GM23338 (cell line): ENCODE data around the gene SCG5. TPM values are rescaled to one million over a fixed set of nuclear protein-coding genes. Genes with fewer than 3 reads are reported as not detected.
A peak's percentile ranks its signal among the peaks of the same experiment; 100 is the strongest.

Experiments
- ATAC-seq: fragments of 200-7000 bp; cut with Tn5 transposase; 3 replicates; pipeline ENCODE4 v1.9.1; 2020
- DNase-seq: peaks from one replicate; pipeline ENCODE4 v3.0.0-alpha.2; 2015; ENCODE audit warnings: low spot score
- H2AFZ ChIP-seq: fragments of 200-600 bp; sonication (generic); 2 replicates; pipeline ENCODE4 v1.8.0; 2016; ENCODE audit warnings: antibody characterized with exemption, mild to moderate bottlenecking, moderate library complexity
- H3F3A ChIP-seq: fragments of 200-600 bp; sonication (generic); replicated peaks from 2 replicates; pipeline ENCODE4 v1.8.0; 2017; ENCODE audit warnings: antibody characterized with exemption, mixed run types, low read depth
- H3K27ac ChIP-seq: fragments of 200-600 bp; sonication (generic); 2 replicates; pipeline ENCODE4 v1.6.1; 2016; ENCODE audit warnings: low read depth
- H3K27me3 ChIP-seq: fragments of 200-600 bp; sonication (generic); 2 replicates; pipeline ENCODE4 v1.8.0; 2016; ENCODE audit warnings: mild to moderate bottlenecking, mixed run types, moderate library complexity; ENCODE audit not compliant: insufficient read depth
- H3K36me3 ChIP-seq: fragments of 200-600 bp; sonication (generic); 2 replicates; pipeline ENCODE4 v1.8.0; 2016; ENCODE audit warnings: mild to moderate bottlenecking; ENCODE audit not compliant: insufficient read depth
- H3K4me1 ChIP-seq: fragments of 200-600 bp; sonication (generic); 2 replicates; pipeline ENCODE4 v1.8.0; 2016; ENCODE audit warnings: mild to moderate bottlenecking, moderate library complexity; ENCODE audit not compliant: insufficient read depth
- H3K4me2 ChIP-seq: fragments of 200-600 bp; sonication (generic); 2 replicates; pipeline ENCODE4 v1.7.1; 2017; ENCODE audit warnings: mixed run types
- H3K4me3 ChIP-seq: fragments of 200-600 bp; sonication (generic); 2 replicates; pipeline ENCODE4 v1.6.1; 2016; ENCODE audit warnings: mixed run types
- H3K79me2 ChIP-seq: fragments of 200-600 bp; sonication (generic); replicated peaks from 2 replicates; pipeline ENCODE4 v1.8.0; 2017; ENCODE audit warnings: mild to moderate bottlenecking; ENCODE audit not compliant: insufficient read depth
- H3K9me2 ChIP-seq: fragments of 200-600 bp; sonication (generic); 2 replicates; pipeline ENCODE4 v1.8.0; 2017; ENCODE audit not compliant: insufficient read depth
- H4K20me1 ChIP-seq: fragments of 200-600 bp; sonication (generic); replicated peaks from 2 replicates; pipeline ENCODE4 v1.8.0; 2017; ENCODE audit warnings: mild to moderate bottlenecking; ENCODE audit not compliant: insufficient read depth
- H3K27ac Mint-ChIP-seq: 2 replicates; pipeline ENCODE4 v1.8.0; 2020; ENCODE audit warnings: inconsistent platforms, mild to moderate bottlenecking, moderate library complexity, mixed read lengths
- H3K27me3 Mint-ChIP-seq: 3 replicates; pipeline ENCODE4 v1.8.0; 2022; ENCODE audit warnings: low read depth, mild to moderate bottlenecking, moderate library complexity, mixed read lengths, inconsistent platforms; ENCODE audit not compliant: insufficient read depth, poor library complexity
- H3K36me3 Mint-ChIP-seq: 3 replicates; pipeline ENCODE4 v1.8.0; 2021; ENCODE audit warnings: low read depth, mild to moderate bottlenecking, inconsistent platforms, moderate library complexity, mixed read lengths
- H3K4me1 Mint-ChIP-seq: 3 replicates; pipeline ENCODE4 v1.8.0; 2020; ENCODE audit warnings: mild to moderate bottlenecking, inconsistent platforms, mixed read lengths
- H3K4me3 Mint-ChIP-seq: 3 replicates; pipeline ENCODE4 v1.8.0; 2021; ENCODE audit warnings: moderate library complexity, mild to moderate bottlenecking, inconsistent platforms, mixed read lengths
- H3K9me3 Mint-ChIP-seq: 3 replicates; pipeline ENCODE4 v1.8.0; 2020; ENCODE audit warnings: moderate library complexity, mild to moderate bottlenecking, inconsistent platforms, mixed read lengths
- CREB1 ChIP-seq: fragments of 250-450 bp; sonication (Bioruptor Pico); IDR thresholded peaks from 2 replicates; pipeline ENCODE4 v1.5.0; 2020; ENCODE audit warnings: low read depth, mild to moderate bottlenecking, moderate library complexity
- EZH2phosphoT487 ChIP-seq: fragments of 200-600 bp; sonication (generic); IDR thresholded peaks from one replicate; pipeline ENCODE4 v1.8.1; 2018; ENCODE audit warnings: antibody characterized with exemption; ENCODE audit not compliant: unreplicated experiment
- NANOG ChIP-seq: IDR thresholded peaks from 2 replicates; pipeline ENCODE4 v1.6.1; 2016; ENCODE audit warnings: antibody characterized with exemption, borderline replicate concordance
- POLR2AphosphoS5 ChIP-seq: IDR thresholded peaks from 2 replicates; pipeline ENCODE4 v1.6.1; 2016; ENCODE audit warnings: antibody characterized with exemption, low read depth
- ZNF114 ChIP-seq: fragments of 250-450 bp; sonication (Bioruptor Pico); IDR thresholded peaks from 2 replicates; pipeline ENCODE4 v1.5.0; 2020; ENCODE audit warnings: mild to moderate bottlenecking, moderate library complexity
- ZNF331 ChIP-seq: fragments of 250-450 bp; sonication (Bioruptor Pico); IDR thresholded peaks from 2 replicates; pipeline ENCODE4 v1.5.0; 2020; ENCODE audit warnings: low read depth, mild to moderate bottlenecking, moderate library complexity
- polyA plus RNA-seq: library from polyadenylated mRNA; unstranded; fragments of >200 nt; fragmentation: Nextera tagmentation; extraction: Ambion mirVana; gene quantifications from 2 replicates; pipeline ENCODE4 v1.2.1, GENCODE V29; 2016
- total RNA-seq: library from RNA; depleted of rRNA; stranded (reverse); fragments of >200 nt; shearing (Covaris generic); gene quantifications from 2 replicates; pipeline ENCODE4 v1.2.3, GENCODE V29; 2014
- TF ChIP-seq, protein P1 (sequence below): IDR thresholded peaks from 2 replicates; pipeline ENCODE4 v1.6.1; 2016; ENCODE audit warnings: antibody characterized with exemption
- TF ChIP-seq, protein P2 (sequence below): IDR thresholded peaks from one replicate; pipeline ENCODE4 v1.6.1; 2018; ENCODE audit warnings: antibody characterized with exemption; ENCODE audit not compliant: unreplicated experiment

SCG5 gene
- total and polyA plus RNA-seq, 2 experiments from 2014 or later: 48.1 to 73.3 TPM

DNA sequence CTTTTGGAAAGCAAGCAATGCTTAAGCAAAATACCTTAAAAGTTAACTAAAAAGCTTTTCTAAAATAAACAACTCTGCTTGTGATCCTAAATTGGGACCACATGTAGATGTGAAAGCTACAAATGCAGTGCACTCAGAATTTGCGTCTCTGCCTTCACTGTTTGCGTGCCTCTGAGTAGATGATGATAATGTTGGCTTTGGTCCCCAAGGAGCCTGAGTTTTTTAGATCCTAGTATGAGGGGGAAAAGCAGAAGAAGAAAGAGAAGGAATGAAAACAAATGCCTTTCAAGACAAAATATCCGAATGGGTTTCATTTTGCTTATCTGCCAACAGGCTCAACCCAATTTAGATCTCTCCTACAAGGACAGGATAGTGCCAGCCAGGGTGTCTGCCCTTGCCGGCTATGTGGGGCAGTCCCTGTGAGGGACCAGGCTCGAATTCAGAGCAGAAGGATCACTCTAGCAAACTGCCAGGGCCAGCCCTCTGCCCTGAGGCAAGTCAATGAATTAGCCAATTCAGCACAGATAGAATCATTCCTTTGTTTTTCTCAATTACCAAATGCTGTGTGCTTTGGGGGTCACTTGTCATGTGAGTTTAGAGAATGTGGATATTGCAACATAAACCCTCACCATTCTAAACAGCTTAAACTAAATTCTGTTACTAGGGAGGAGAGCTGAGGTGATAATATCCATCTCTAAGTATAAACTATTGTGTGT, 28.5 kb downstream of the SCG5 start:
- Mint-ChIP-seq H3K27ac (peak overlapping the region; percentile 55; the same call in 1 of the 2 replicates), H3K9me3 (no peaks in the 10 kb centered on the region), H3K27me3 (peaks cover 4% of the 10 kb centered on the region), H3K4me1 (peaks cover 30% of the 10 kb centered on the region), H3K4me3 (no peak overlapping the region), H3K36me3 (no peaks in the 10 kb centered on the region; the same call in 2 of the 3 replicates)
- Histone ChIP-seq H3K4me1 (peaks cover 22% of the 10 kb centered on the region), H3K9me2 (no peaks in the 10 kb centered on the region), H2AFZ (no peak overlapping the region), H4K20me1 (no peaks in the 10 kb centered on the region; the same call in 1 of the 2 replicates), H3K27ac (peak overlapping the region; percentile 40), H3K79me2 (no peaks in the 10 kb centered on the region), H3K4me2 (peak overlapping the region; percentile 41), H3K4me3 (no peak overlapping the region), H3K36me3 (no peaks in the 10 kb centered on the region), H3K27me3 (no peaks in the 10 kb centered on the region), H3F3A (no peaks in the 10 kb centered on the region)
- DNase-seq (peak; percentile 47), ATAC-seq (peak; percentile 79)
- TF ChIP-seq EZH2phosphoT487 (no peak), NANOG (no peak)
- TF ChIP-seq, protein P1, sequence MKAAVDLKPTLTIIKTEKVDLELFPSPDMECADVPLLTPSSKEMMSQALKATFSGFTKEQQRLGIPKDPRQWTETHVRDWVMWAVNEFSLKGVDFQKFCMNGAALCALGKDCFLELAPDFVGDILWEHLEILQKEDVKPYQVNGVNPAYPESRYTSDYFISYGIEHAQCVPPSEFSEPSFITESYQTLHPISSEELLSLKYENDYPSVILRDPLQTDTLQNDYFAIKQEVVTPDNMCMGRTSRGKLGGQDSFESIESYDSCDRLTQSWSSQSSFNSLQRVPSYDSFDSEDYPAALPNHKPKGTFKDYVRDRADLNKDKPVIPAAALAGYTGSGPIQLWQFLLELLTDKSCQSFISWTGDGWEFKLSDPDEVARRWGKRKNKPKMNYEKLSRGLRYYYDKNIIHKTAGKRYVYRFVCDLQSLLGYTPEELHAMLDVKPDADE: no peak

DNA sequence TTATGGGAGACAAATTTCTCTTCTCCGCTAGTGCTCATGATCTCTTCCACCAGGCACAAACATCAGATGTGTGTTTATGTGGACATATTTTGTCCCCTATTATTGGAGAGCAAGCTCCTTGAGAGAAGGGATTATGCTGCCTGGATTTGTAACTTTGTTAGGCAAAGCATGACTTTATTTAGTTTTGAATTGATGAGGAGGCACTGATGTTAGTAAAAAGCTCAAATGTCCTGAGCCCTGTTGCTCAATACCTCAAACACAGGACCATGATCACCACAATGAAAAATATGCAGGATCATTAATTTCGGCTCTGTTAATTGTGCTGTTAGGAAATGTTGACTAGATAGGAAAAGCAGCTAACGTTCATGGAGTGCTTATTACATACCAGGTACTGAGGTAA, 29.1 kb downstream of the SCG5 start:
- H3K4me2 ChIP-seq: 0 out of 2 replicates have a peak overlapping the region, but pooled peaks have one; percentile 41
- H3K36me3 ChIP-seq: no peaks in the 10 kb centered on the region
- Mint-ChIP-seq H3K27ac (no peak overlapping the region), H3K27me3 (peaks cover 4% of the 10 kb centered on the region), H3K4me3 (no peak overlapping the region), H3K36me3 (no peaks in the 10 kb centered on the region; the same call in 2 of the 3 replicates), H3K9me3 (no peaks in the 10 kb centered on the region), H3K4me1 (peaks cover 30% of the 10 kb centered on the region)
- DNase-seq: no peak
- no peak for ATAC-seq
- no peak overlapping the region for H3K4me3 ChIP-seq
- no peaks in the 10 kb centered on the region for H3F3A ChIP-seq
- H3K79me2 ChIP-seq: no peaks in the 10 kb centered on the region
- H3K4me1 ChIP-seq: peaks cover 22% of the 10 kb centered on the region
- H4K20me1 ChIP-seq: no peaks in the 10 kb centered on the region; the same call in 1 of the 2 replicates
- no peak overlapping the region for H2AFZ ChIP-seq
- H3K9me2 ChIP-seq: no peaks in the 10 kb centered on the region
- H3K27ac ChIP-seq: no peak overlapping the region
- H3K27me3 ChIP-seq: no peaks in the 10 kb centered on the region
- no peak for TF ChIP-seq ZNF331 (CRISPR knock-in tag)
- TF ChIP-seq EZH2phosphoT487: no peak
- TF ChIP-seq ZNF114 (CRISPR knock-in tag): no peak
- TF ChIP-seq, protein P1: no peak
- TF ChIP-seq, protein P2, sequence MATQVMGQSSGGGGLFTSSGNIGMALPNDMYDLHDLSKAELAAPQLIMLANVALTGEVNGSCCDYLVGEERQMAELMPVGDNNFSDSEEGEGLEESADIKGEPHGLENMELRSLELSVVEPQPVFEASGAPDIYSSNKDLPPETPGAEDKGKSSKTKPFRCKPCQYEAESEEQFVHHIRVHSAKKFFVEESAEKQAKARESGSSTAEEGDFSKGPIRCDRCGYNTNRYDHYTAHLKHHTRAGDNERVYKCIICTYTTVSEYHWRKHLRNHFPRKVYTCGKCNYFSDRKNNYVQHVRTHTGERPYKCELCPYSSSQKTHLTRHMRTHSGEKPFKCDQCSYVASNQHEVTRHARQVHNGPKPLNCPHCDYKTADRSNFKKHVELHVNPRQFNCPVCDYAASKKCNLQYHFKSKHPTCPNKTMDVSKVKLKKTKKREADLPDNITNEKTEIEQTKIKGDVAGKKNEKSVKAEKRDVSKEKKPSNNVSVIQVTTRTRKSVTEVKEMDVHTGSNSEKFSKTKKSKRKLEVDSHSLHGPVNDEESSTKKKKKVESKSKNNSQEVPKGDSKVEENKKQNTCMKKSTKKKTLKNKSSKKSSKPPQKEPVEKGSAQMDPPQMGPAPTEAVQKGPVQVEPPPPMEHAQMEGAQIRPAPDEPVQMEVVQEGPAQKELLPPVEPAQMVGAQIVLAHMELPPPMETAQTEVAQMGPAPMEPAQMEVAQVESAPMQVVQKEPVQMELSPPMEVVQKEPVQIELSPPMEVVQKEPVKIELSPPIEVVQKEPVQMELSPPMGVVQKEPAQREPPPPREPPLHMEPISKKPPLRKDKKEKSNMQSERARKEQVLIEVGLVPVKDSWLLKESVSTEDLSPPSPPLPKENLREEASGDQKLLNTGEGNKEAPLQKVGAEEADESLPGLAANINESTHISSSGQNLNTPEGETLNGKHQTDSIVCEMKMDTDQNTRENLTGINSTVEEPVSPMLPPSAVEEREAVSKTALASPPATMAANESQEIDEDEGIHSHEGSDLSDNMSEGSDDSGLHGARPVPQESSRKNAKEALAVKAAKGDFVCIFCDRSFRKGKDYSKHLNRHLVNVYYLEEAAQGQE: no peak
- no peak for TF ChIP-seq NANOG
- TF ChIP-seq POLR2AphosphoS5: no peak
- TF ChIP-seq CREB1 (CRISPR knock-in tag): no peak
